ENCODE measurements around the gene PTH2R. TPM values are rescaled to one million over a fixed set of nuclear protein-coding genes. Genes with fewer than 3 reads are reported as not detected.
"Not testable (repeated sequence)": the region's sequence is repeated elsewhere in the genome, so short reads cannot be mapped to it uniquely, and the experiment has no call there.

PTH2R gene
- total RNA-seq, 2 donors from 2014 or later = 0.37 TPM; not detected in 1

- H3K4me3 Mint-ChIP-seq = no peak overlapping the region
Observed at GRCh38 chr2:208502288-208502687, 95.7 kb downstream of the PTH2R start.

DNA sequence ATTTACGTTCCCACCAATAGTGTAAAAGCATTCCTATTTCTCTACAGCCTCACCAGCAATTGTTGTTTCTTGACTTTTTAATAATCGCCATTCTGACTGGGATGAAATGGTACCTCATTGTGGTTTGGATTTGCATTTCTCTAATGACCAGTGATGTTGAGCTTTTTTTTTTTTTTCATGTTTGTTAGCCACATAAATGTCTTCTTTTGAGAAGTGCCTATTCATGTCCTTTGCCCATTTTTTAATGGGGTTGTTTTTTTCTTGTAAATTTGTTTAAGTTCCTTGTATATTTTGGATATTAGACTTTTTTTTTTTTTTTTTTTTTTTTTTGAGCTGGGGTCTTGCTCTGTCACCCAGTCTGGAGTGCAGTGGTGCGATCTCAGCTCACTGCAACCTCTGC is 98.8 kb downstream of the PTH2R start:
- not testable (repeated sequence) for H3K27ac ChIP-seq (ENCODE audit: low read depth, low read length); H3K4me1 Mint-ChIP-seq; H3K4me3 Mint-ChIP-seq; H3K9ac ChIP-seq (ENCODE audit: extremely low read depth, low read length, poor library complexity, severe bottlenecking); H3K36me3 Mint-ChIP-seq (ENCODE audit: low read depth); H3K27me3 ChIP-seq (ENCODE audit: control insufficient read depth, insufficient read depth, low read length, poor library complexity, severe bottlenecking); DNase-seq; H3K27ac Mint-ChIP-seq; H3K9me3 ChIP-seq (ENCODE audit: control insufficient read depth, low read length); H3K4me1 ChIP-seq (ENCODE audit: control insufficient read depth, insufficient read depth, low read length); H3K27me3 Mint-ChIP-seq (ENCODE audit: insufficient read depth); H3K36me3 ChIP-seq (ENCODE audit: control insufficient read depth, insufficient read depth, low read length); H3K4me3 ChIP-seq (ENCODE audit: low read length)
- H3K9me3 Mint-ChIP-seq = peaks cover 14% of the 10 kb centered on the region
- WGBS, 2 experiments (ENCODE audit: insufficient coverage in 1 of 2, insufficient read length in 1 of 2) = 83 to 91% methylated on average over 2 to 3 of the region's 3 CpGs

More at GRCh38 chr2:208502288-208502687, 95.7 kb downstream of the PTH2R start:
- Histone ChIP-seq H3K9ac (ENCODE audit: extremely low read depth, low read length, poor library complexity, severe bottlenecking) (no peak overlapping the region), H3K4me3 (ENCODE audit: low read length) (no peak overlapping the region), H3K9me3 (ENCODE audit: control insufficient read depth, low read length) (no peaks in the 10 kb centered on the region), H3K27me3 (ENCODE audit: control insufficient read depth, insufficient read depth, low read length, poor library complexity, severe bottlenecking) (no peaks in the 10 kb centered on the region), H3K27ac (ENCODE audit: low read depth, low read length) (no peak overlapping the region), H3K4me1 (ENCODE audit: control insufficient read depth, insufficient read depth, low read length) (no peaks in the 10 kb centered on the region), H3K36me3 (ENCODE audit: control insufficient read depth, insufficient read depth, low read length) (no peaks in the 10 kb centered on the region)
- DNase-seq = no peak
- Mint-ChIP-seq H3K27ac (no peak overlapping the region), H3K9me3 (peaks cover 14% of the 10 kb centered on the region), H3K36me3 (ENCODE audit: low read depth) (no peaks in the 10 kb centered on the region), H3K4me1 (peaks cover 4% of the 10 kb centered on the region), H3K27me3 (ENCODE audit: insufficient read depth) (no peaks in the 10 kb centered on the region)
- TF ChIP-seq, protein P1, sequence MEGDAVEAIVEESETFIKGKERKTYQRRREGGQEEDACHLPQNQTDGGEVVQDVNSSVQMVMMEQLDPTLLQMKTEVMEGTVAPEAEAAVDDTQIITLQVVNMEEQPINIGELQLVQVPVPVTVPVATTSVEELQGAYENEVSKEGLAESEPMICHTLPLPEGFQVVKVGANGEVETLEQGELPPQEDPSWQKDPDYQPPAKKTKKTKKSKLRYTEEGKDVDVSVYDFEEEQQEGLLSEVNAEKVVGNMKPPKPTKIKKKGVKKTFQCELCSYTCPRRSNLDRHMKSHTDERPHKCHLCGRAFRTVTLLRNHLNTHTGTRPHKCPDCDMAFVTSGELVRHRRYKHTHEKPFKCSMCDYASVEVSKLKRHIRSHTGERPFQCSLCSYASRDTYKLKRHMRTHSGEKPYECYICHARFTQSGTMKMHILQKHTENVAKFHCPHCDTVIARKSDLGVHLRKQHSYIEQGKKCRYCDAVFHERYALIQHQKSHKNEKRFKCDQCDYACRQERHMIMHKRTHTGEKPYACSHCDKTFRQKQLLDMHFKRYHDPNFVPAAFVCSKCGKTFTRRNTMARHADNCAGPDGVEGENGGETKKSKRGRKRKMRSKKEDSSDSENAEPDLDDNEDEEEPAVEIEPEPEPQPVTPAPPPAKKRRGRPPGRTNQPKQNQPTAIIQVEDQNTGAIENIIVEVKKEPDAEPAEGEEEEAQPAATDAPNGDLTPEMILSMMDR (conservative IDR thresholded peaks at IDR 0.05) = no peak

- no peak overlapping the region for H3K4me3 ChIP-seq (ENCODE audit: low read length)
- Mint-ChIP-seq H3K27me3 (ENCODE audit: insufficient read depth) (no peaks in the 10 kb centered on the region), H3K27ac (no peak overlapping the region), H3K9me3 (peaks cover 25% of the 10 kb centered on the region), H3K36me3 (ENCODE audit: low read depth) (no peaks in the 10 kb centered on the region), H3K4me3 (no peak overlapping the region), H3K4me1 (no peaks in the 10 kb centered on the region)
- TF ChIP-seq, protein P1 (conservative IDR thresholded peaks at IDR 0.05) = no peak
- H3K36me3 ChIP-seq (ENCODE audit: control insufficient read depth, insufficient read depth, low read length) = no peaks in the 10 kb centered on the region
- DNase-seq = no peak
- H3K27ac ChIP-seq (ENCODE audit: low read depth, low read length) = no peak overlapping the region
- H3K9ac ChIP-seq (ENCODE audit: extremely low read depth, low read length, poor library complexity, severe bottlenecking) = no peak overlapping the region
- no peaks in the 10 kb centered on the region for H3K4me1 ChIP-seq (ENCODE audit: control insufficient read depth, insufficient read depth, low read length)
- no peaks in the 10 kb centered on the region for H3K27me3 ChIP-seq (ENCODE audit: control insufficient read depth, insufficient read depth, low read length, poor library complexity, severe bottlenecking)
- H3K9me3 ChIP-seq (ENCODE audit: control insufficient read depth, low read length) = peaks cover 7% of the 10 kb centered on the region
Observed at GRCh38 chr2:208509586-208509985, 103.0 kb downstream of the PTH2R start.

DNA sequence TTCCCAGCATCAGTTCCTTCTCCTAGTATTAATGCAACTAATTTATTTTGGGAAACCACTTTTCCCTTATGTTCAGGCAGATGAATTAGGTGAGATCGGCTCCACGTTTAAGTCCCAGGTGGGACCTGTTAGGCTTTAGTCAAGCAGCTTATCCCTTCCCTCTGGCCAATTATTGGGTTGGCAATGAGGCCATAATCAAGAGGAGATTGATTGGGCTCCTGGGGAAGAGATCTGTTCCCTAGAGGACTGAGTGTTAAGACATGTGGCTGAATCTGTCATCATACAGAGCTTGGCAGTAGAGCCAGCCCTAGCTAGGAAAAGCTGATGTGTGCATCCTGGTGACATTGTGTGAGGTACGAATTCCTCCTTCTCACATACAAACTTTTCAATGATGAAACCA is 104.4 kb downstream of the PTH2R start:
- no peak for DNase-seq
- TF ChIP-seq, protein P1 (conservative IDR thresholded peaks at IDR 0.05) = no peak
- H3K27ac Mint-ChIP-seq = no peak overlapping the region
- H3K36me3 Mint-ChIP-seq (ENCODE audit: low read depth) = no peaks in the 10 kb centered on the region
- H3K4me3 ChIP-seq (ENCODE audit: low read length) = no peak overlapping the region
- H3K4me3 Mint-ChIP-seq = no peak overlapping the region
- H3K9ac ChIP-seq (ENCODE audit: extremely low read depth, low read length, poor library complexity, severe bottlenecking) = no peak overlapping the region
- no peaks in the 10 kb centered on the region for H3K36me3 ChIP-seq (ENCODE audit: control insufficient read depth, insufficient read depth, low read length)
- WGBS, 2 experiments (ENCODE audit: insufficient coverage in 1 of 2, insufficient read length in 1 of 2) = 83 to 100% methylated on average over 1 to 3 of the region's 3 CpGs
- no peaks in the 10 kb centered on the region for H3K27me3 ChIP-seq (ENCODE audit: control insufficient read depth, insufficient read depth, low read length, poor library complexity, severe bottlenecking)
- peaks cover 20% of the 10 kb centered on the region for H3K9me3 ChIP-seq (ENCODE audit: control insufficient read depth, low read length)
- no peak overlapping the region for H3K27ac ChIP-seq (ENCODE audit: low read depth, low read length)
- no peaks in the 10 kb centered on the region for H3K4me1 Mint-ChIP-seq
- peaks cover 32% of the 10 kb centered on the region for H3K9me3 Mint-ChIP-seq
- H3K4me1 ChIP-seq (ENCODE audit: control insufficient read depth, insufficient read depth, low read length) = no peaks in the 10 kb centered on the region
- H3K27me3 Mint-ChIP-seq (ENCODE audit: insufficient read depth) = no peaks in the 10 kb centered on the region

Data from endodermal cell (in vitro differentiated cells).